A549 treated with GW870086 at 1 μM for 4 hours (cell line): ENCODE measurements around the gene PPP1R9B. TPM values are rescaled to one million over a fixed set of nuclear protein-coding genes. Genes with fewer than 3 reads are reported as not detected.

Source experiments
- total RNA-seq: library from RNA; stranded (reverse); fragments of 200-300 nt; extraction: Qiagen RNA extraction; gene quantifications from 5 replicates; pipeline ENCODE4 v1.2.3, GENCODE V29; 2022; ENCODE audit warnings: low read depth

PPP1R9B gene
- 39.3 to 55.0 TPM (median 50.7 TPM) in 5 replicates for total RNA-seq

GRCh38 chr17:50150354-50151040, at the start of gene PPP1R9B:
TSS of gene PPP1R9B (minus strand) at chr17:50150677. CDS start at chr17:50150513, 164 bp downstream.

GRCh38 chr17:50165867-50166517, 15.5 kb upstream of the PPP1R9B start, which contains the start of gene SGCA:
TSS of gene SGCA (plus strand) at chr17:50166005. CDS start at chr17:50166041, 36 bp downstream.

GRCh38 chr17:50129728-50130558, 20.5 kb downstream of the PPP1R9B start, which contains the start of gene SAMD14:
TSS of gene SAMD14 (minus strand) at chr17:50130160. CDS start at chr17:50124959, 5,201 bp downstream.

GRCh38 chr17:50094753-50095619, 55.5 kb downstream of the PPP1R9B start, which contains the start of gene PDK2:
TSS of gene PDK2 (plus strand) at chr17:50095351. CDS start at chr17:50095436, 85 bp downstream.

Other genes starting within 250 kb of the PPP1R9B start
- gene DLX4, start 181.5 kb downstream of the PPP1R9B start, total RNA-seq: 1.7 to 2.3 TPM (median 2.3 TPM) in 5 replicates
- gene DLX3, start 155.5 kb downstream of the PPP1R9B start, total RNA-seq: 0.05 to 0.10 TPM (median 0.07 TPM) in 4 of 5 replicates, not detected in the other
- 402 to 477 TPM (median 461 TPM) in 5 replicates for gene ITGA3, start 94.6 kb downstream of the PPP1R9B start, total RNA-seq
- 10.4 to 19.1 TPM (median 16.7 TPM) in 5 replicates for gene PDK2, start 55.3 kb downstream of the PPP1R9B start, total RNA-seq
- 0.23 to 0.68 TPM (median 0.32 TPM) in 5 replicates for gene SAMD14, start 20.5 kb downstream of the PPP1R9B start, total RNA-seq
- gene SGCA, start 15.3 kb upstream of the PPP1R9B start, total RNA-seq: 1.3 to 1.9 TPM (median 1.7 TPM) in 5 replicates
- gene COL1A1, start 51.0 kb upstream of the PPP1R9B start, total RNA-seq: 6.1 to 9.5 TPM (median 7.9 TPM) in 5 replicates
- 18.0 to 31.0 TPM (median 24.0 TPM) in 5 replicates for gene TMEM92, start 123.8 kb upstream of the PPP1R9B start, total RNA-seq
- gene XYLT2, start 195.4 kb upstream of the PPP1R9B start, total RNA-seq: 18.1 to 24.4 TPM (median 22.6 TPM) in 5 replicates
- gene MRPL27, start 222.5 kb upstream of the PPP1R9B start, total RNA-seq: 135 to 155 TPM (median 143 TPM) in 5 replicates
- 12.7 to 15.9 TPM (median 14.4 TPM) in 5 replicates for gene EME1, start 222.6 kb upstream of the PPP1R9B start, total RNA-seq
- gene LRRC59, start 246.8 kb upstream of the PPP1R9B start, total RNA-seq: 235 to 249 TPM (median 243 TPM) in 5 replicates